ENCODE data around the gene MARK3.

The MARK3 gene

DNA sequence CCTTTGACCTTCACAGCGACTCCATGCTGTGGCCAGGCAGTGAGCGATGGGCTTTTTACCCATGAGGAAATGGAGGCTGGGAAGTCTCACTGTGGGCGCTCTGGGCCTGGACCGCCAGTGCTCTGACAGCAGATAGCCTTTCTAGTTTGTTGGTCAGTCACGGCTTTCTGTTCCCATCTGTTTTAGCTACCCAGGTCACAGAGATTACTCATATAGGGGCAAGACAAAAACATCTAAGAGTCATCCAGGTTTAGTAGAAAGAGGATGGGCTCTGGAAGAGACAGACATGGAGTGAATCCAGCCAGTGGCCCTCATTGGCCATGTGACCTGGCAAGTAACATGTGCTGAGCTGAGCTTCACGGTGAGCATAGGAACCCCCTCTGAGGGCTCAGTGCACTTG, 68.6 kb downstream of the MARK3 start:
- TF ChIP-seq, protein P1, sequence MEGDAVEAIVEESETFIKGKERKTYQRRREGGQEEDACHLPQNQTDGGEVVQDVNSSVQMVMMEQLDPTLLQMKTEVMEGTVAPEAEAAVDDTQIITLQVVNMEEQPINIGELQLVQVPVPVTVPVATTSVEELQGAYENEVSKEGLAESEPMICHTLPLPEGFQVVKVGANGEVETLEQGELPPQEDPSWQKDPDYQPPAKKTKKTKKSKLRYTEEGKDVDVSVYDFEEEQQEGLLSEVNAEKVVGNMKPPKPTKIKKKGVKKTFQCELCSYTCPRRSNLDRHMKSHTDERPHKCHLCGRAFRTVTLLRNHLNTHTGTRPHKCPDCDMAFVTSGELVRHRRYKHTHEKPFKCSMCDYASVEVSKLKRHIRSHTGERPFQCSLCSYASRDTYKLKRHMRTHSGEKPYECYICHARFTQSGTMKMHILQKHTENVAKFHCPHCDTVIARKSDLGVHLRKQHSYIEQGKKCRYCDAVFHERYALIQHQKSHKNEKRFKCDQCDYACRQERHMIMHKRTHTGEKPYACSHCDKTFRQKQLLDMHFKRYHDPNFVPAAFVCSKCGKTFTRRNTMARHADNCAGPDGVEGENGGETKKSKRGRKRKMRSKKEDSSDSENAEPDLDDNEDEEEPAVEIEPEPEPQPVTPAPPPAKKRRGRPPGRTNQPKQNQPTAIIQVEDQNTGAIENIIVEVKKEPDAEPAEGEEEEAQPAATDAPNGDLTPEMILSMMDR (IDR thresholded peaks at IDR 0.05): no peak
- no peak for TF ChIP-seq ZFX (IDR thresholded peaks at IDR 0.05; ENCODE audit: borderline replicate concordance)
- no peak overlapping the region for H3K27ac ChIP-seq

DNA sequence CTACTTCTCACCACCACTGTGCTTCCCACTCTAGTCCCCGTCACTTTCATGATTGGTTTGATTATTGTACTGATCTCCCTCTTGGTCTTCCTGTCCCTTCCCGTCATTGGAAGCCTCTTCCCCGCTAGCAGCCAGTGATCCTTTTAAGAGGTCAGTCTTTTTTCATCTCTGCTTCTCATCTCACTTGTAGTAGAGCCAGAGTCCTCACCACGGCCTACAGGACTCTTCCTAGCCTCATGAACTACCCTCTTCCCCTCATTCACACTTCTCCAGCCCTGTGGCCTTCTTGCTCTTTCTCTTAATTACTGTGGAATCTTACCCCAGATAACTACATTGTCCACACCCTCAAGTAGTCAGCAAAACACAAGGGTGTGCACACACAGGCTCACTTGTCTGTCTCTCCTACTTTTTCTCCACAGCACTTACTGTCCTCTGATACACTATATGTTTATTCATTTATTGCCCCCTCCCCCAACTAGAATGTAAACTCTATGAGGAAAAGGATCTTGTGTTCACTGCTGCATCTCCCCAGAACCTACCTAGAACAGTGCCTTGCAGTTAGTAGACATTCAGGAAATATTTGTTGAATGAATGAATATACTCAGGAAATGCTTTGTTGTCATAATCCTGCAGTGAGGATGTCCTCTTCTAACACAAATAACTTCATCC, 71.1 kb downstream of the MARK3 start:
- TF ChIP-seq, protein P1 (IDR thresholded peaks at IDR 0.05): no peak
- TF ChIP-seq ZFX (IDR thresholded peaks at IDR 0.05; ENCODE audit: borderline replicate concordance): no peak
- no peak overlapping the region for H3K27ac ChIP-seq

DNA sequence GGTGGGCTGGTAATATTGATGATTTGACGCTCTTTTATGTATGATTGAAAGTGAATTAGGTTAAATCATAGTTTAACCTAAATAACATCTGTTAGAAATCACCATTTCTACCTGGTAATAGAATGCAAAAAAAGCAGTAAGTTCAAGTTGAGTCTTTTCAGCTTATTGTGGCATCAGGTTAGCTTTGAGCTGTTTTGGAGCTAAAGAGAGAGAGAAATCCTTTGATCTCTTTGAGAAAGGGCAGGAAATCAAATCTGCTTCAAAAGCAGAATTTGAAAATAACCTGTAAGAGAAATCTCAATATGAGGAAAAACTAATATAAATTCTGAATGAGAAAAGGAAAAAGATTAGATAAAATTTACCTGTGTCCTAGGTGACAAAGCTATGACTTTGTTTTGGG, 75.2 kb downstream of the MARK3 start:
- TF ChIP-seq, protein P1 (IDR thresholded peaks at IDR 0.05): no peak
- TF ChIP-seq ZFX (IDR thresholded peaks at IDR 0.05; ENCODE audit: borderline replicate concordance): no peak
- no peak overlapping the region for H3K27ac ChIP-seq

DNA sequence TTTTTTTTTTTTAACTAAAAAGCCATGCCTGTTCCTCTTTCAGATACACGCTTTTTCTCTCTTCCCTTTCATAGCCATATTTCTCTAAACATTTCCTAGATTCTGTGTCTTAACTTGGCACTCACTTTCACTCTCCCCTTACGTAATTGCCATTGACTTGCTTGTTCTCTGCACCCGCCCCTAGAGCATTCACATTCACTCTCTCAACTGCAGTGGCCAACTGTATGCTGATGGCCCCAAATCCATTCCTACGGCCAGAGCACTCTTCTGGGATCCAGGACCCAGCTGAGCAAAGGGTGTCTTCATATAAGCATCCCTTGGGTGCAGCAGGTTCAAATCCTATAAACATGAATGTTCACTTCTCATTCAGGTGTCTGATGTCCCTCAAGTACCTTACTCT, 77.9 kb downstream of the MARK3 start:
- H3K27ac ChIP-seq: no peak overlapping the region
- no peak for TF ChIP-seq ZFX (IDR thresholded peaks at IDR 0.05; ENCODE audit: borderline replicate concordance)
- TF ChIP-seq, protein P1 (IDR thresholded peaks at IDR 0.05): no peak

DNA sequence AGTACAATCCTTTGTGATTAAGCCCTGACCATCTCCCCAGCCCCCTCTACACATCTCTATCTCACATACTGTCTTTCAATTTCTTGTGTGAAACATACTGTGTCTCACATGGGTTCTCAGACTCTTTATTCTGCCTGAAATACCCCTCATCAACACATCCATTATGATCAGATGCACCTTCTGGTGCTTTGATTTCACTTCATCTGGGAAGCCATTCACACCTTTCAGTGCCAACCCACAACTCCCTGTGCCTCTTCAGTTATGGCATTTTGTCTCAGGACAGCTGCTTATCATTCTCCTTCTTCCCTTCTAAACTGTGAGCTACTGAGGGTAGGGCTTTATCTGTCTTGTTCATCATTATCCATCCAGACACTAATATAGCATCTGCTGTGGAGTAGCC, 78.6 kb downstream of the MARK3 start:
- H3K27ac ChIP-seq: no peak overlapping the region
- TF ChIP-seq, protein P1 (IDR thresholded peaks at IDR 0.05): no peak
- TF ChIP-seq ZFX (IDR thresholded peaks at IDR 0.05; ENCODE audit: borderline replicate concordance): no peak

DNA sequence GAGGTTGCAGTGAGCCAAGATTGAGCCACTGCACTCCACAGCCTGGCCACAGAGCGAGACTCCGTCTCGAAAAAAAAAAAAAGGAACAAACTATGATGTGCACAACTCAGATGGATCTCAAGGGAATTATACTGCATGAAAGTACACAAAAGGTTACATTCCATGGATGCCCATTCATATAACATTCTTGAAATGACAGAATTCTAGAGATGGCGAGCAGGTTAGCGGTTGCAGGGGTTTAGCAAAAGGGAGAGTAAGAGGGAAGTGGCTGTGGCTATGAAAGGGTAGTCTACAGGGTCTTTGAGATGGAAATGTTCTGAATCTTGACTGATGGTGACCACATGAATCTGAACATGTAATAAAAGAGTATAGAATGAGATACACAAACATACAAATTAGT, 87.7 kb downstream of the MARK3 start:
- TF ChIP-seq, protein P1 (IDR thresholded peaks at IDR 0.05): no peak
- TF ChIP-seq ZFX (IDR thresholded peaks at IDR 0.05; ENCODE audit: borderline replicate concordance): no peak
- H3K27ac ChIP-seq: no peak overlapping the region

DNA sequence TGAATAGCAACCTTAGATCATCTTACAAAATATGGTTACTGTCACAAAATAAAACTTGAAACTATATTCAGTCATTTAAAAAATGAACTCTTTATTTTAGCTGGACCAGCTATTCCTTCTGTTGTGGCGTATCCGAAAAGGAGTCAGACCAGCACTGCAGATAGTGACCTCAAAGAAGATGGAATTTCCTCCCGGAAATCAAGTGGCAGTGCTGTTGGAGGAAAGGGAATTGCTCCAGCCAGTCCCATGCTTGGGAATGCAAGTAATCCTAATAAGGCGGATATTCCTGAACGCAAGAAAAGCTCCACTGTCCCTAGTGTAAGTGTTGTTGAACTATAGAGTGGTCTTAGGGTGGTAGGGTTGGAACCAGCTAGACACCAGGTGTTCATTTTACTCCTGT, 89.7 kb downstream of the MARK3 start:
- TF ChIP-seq, protein P1 (IDR thresholded peaks at IDR 0.05): no peak
- no peak for TF ChIP-seq ZFX (IDR thresholded peaks at IDR 0.05; ENCODE audit: borderline replicate concordance)
- no peak overlapping the region for H3K27ac ChIP-seq

Measured in 22Rv1 (cell line).